IMR-90 (cell line): ENCODE data around the gene CSF2RB.

Experiments
- CEBPB ChIP-seq: IDR thresholded peaks from 2 replicates; pipeline ENCODE4 v1.6.1; 2012; ENCODE audit warnings: low read depth, low read length, improper control_type of control experiment
- CHD1 ChIP-seq: IDR thresholded peaks from 2 replicates; pipeline ENCODE4 v1.6.1; 2012; ENCODE audit warnings: low read depth, low read length, improper control_type of control experiment
- FOS ChIP-seq: fragments of 150-350 bp; IDR thresholded peaks from 2 replicates; pipeline ENCODE4 v1.6.1; 2016; ENCODE audit warnings: low read depth, low read length
- MAFK ChIP-seq: IDR thresholded peaks from 2 replicates; pipeline ENCODE4 v1.6.1; 2012; ENCODE audit warnings: low read depth, low read length, improper control_type of control experiment
- MXI1 ChIP-seq: IDR thresholded peaks from 2 replicates; pipeline ENCODE4 v1.6.1; 2012; ENCODE audit warnings: low read depth, mild to moderate bottlenecking, low read length, moderate library complexity, borderline replicate concordance
- POLR2A ChIP-seq: IDR thresholded peaks from 2 replicates; pipeline ENCODE4 v1.6.1; 2012; ENCODE audit warnings: mild to moderate bottlenecking, low read depth, low read length
- RAD21 ChIP-seq: IDR thresholded peaks from 2 replicates; pipeline ENCODE4 v1.6.1; 2012; ENCODE audit warnings: low read length, improper control_type of control experiment
- RFX5 ChIP-seq: IDR thresholded peaks from 2 replicates; pipeline ENCODE4 v1.8.0; 2012; ENCODE audit warnings: low read depth, mild to moderate bottlenecking, low read length, moderate library complexity
- SMC3 ChIP-seq: fragments of 150-350 bp; IDR thresholded peaks from 2 replicates; pipeline ENCODE4 v1.6.1; 2016; ENCODE audit warnings: low read depth, mild to moderate bottlenecking, antibody characterized with exemption, low read length, moderate library complexity
- TF ChIP-seq, protein P1 (sequence below): conservative IDR thresholded peaks from 2 replicates; pipeline ENCODE4 v1.5.1; 2012; ENCODE audit warnings: mild to moderate bottlenecking, low read depth, low read length, improper control_type of control experiment
- TF ChIP-seq, protein P2 (sequence below): fragments of 150-350 bp; IDR thresholded peaks from 2 replicates; pipeline ENCODE4 v1.6.1; 2017; ENCODE audit warnings: mild to moderate bottlenecking, antibody characterized with exemption, low read length, low read depth

DNA sequence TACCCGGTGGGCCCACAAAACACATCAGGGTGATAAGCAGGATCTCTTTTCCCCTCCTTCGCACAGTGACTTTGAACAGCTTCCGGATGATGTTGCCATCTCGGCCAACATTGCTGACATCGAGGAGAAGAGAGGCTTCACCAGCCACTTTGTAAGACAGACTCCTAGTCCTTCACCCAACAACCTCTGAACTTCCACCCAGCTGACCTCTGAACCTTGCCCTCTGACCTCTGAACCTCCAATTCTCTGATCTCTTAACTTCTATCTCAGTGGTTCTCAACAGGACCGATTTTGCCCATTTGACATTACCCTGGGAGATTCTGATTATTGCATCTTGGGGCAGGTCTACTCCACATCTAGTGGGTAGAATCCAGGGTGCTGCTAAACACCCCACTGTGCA, 49.4 kb upstream of the CSF2RB start:
- TF ChIP-seq, protein P1, sequence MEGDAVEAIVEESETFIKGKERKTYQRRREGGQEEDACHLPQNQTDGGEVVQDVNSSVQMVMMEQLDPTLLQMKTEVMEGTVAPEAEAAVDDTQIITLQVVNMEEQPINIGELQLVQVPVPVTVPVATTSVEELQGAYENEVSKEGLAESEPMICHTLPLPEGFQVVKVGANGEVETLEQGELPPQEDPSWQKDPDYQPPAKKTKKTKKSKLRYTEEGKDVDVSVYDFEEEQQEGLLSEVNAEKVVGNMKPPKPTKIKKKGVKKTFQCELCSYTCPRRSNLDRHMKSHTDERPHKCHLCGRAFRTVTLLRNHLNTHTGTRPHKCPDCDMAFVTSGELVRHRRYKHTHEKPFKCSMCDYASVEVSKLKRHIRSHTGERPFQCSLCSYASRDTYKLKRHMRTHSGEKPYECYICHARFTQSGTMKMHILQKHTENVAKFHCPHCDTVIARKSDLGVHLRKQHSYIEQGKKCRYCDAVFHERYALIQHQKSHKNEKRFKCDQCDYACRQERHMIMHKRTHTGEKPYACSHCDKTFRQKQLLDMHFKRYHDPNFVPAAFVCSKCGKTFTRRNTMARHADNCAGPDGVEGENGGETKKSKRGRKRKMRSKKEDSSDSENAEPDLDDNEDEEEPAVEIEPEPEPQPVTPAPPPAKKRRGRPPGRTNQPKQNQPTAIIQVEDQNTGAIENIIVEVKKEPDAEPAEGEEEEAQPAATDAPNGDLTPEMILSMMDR = no peak
- no peak for TF ChIP-seq MAFK
- no peak for TF ChIP-seq RAD21
- no peak for TF ChIP-seq FOS
- no peak for TF ChIP-seq POLR2A
- no peak for TF ChIP-seq SMC3
- TF ChIP-seq CEBPB = no peak
- TF ChIP-seq, protein P2, sequence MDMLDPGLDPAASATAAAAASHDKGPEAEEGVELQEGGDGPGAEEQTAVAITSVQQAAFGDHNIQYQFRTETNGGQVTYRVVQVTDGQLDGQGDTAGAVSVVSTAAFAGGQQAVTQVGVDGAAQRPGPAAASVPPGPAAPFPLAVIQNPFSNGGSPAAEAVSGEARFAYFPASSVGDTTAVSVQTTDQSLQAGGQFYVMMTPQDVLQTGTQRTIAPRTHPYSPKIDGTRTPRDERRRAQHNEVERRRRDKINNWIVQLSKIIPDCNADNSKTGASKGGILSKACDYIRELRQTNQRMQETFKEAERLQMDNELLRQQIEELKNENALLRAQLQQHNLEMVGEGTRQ = no peak
- TF ChIP-seq CHD1 = no peak
- TF ChIP-seq MXI1 = no peak
- TF ChIP-seq RFX5 = no peak
